GM23338 (cell line): ENCODE measurements around the gene TMED10. TPM values are rescaled to one million over a fixed set of nuclear protein-coding genes. Genes with fewer than 3 reads are reported as not detected.

Source experiments
- CREB1 ChIP-seq: fragments of 250-450 bp; sonication (Bioruptor Pico); IDR thresholded peaks from 2 replicates; pipeline ENCODE4 v1.5.0; 2020; ENCODE audit warnings: low read depth, mild to moderate bottlenecking, moderate library complexity
- CTCF ChIP-seq, 2 experiments: fragments of 200-600 bp in 1 of 2; sonication (generic) in 1 of 2; conservative IDR thresholded peaks; 2 replicates each; pipeline versions ENCODE4 v1.5.1 to v1.6.1; 2016 to 2017; ENCODE audit warnings: antibody characterized with exemption in 2 of 2, low read depth in 2 of 2, mild to moderate bottlenecking in 2 of 2, moderate library complexity in 1 of 2
- ETS1 ChIP-seq: IDR thresholded peaks from 2 replicates; pipeline ENCODE4 v1.6.1; 2016; ENCODE audit warnings: antibody characterized with exemption
- EZH2 ChIP-seq: fragments of 200-600 bp; sonication (generic); IDR thresholded peaks from one replicate; pipeline ENCODE4 v1.8.0; 2017; ENCODE audit warnings: antibody characterized with exemption, mild to moderate bottlenecking, low read depth; ENCODE audit not compliant: unreplicated experiment
- EZH2phosphoT487 ChIP-seq: fragments of 200-600 bp; sonication (generic); IDR thresholded peaks from one replicate; pipeline ENCODE4 v1.8.1; 2018; ENCODE audit warnings: antibody characterized with exemption; ENCODE audit not compliant: unreplicated experiment
- JUNB ChIP-seq: IDR thresholded peaks from one replicate; pipeline ENCODE4 v1.6.1; 2016; ENCODE audit warnings: antibody characterized with exemption; ENCODE audit not compliant: unreplicated experiment
- NANOG ChIP-seq: IDR thresholded peaks from 2 replicates; pipeline ENCODE4 v1.6.1; 2016; ENCODE audit warnings: antibody characterized with exemption, borderline replicate concordance
- POLR2AphosphoS5 ChIP-seq: IDR thresholded peaks from 2 replicates; pipeline ENCODE4 v1.6.1; 2016; ENCODE audit warnings: antibody characterized with exemption, low read depth
- STAT1 ChIP-seq: IDR thresholded peaks from one replicate; pipeline ENCODE4 v1.6.1; 2016; ENCODE audit warnings: antibody characterized with exemption; ENCODE audit not compliant: unreplicated experiment
- ZNF114 ChIP-seq: fragments of 250-450 bp; sonication (Bioruptor Pico); IDR thresholded peaks from 2 replicates; pipeline ENCODE4 v1.5.0; 2020; ENCODE audit warnings: mild to moderate bottlenecking, moderate library complexity
- ZNF331 ChIP-seq: fragments of 250-450 bp; sonication (Bioruptor Pico); IDR thresholded peaks from 2 replicates; pipeline ENCODE4 v1.5.0; 2020; ENCODE audit warnings: low read depth, mild to moderate bottlenecking, moderate library complexity
- ZNF462 ChIP-seq: fragments of 250-450 bp; sonication (Bioruptor Pico); IDR thresholded peaks from 2 replicates; pipeline ENCODE4 v1.5.0; 2020; ENCODE audit warnings: mild to moderate bottlenecking, moderate library complexity
- polyA plus RNA-seq: library from polyadenylated mRNA; unstranded; fragments of >200 nt; fragmentation: Nextera tagmentation; extraction: Ambion mirVana; gene quantifications from 2 replicates; pipeline ENCODE4 v1.2.1, GENCODE V29; 2016
- total RNA-seq: library from RNA; depleted of rRNA; stranded (reverse); fragments of >200 nt; shearing (Covaris generic); gene quantifications from 2 replicates; pipeline ENCODE4 v1.2.3, GENCODE V29; 2014

TMED10 gene
- total and polyA plus RNA-seq, 2 experiments from 2014 or later = 180 to 196 TPM

- TF ChIP-seq ZNF462 (CRISPR knock-in tag) (no peak), NANOG (no peak), EZH2phosphoT487 (no peak), POLR2AphosphoS5 (no peak), EZH2 (no peak), ETS1 (no peak), ZNF114 (CRISPR knock-in tag) (no peak), CREB1 (CRISPR knock-in tag) (no peak), CTCF (conservative IDR thresholded peaks at IDR 0.05; ENCODE audit: low read depth in 2 of 2) (no peak), JUNB (no peak), STAT1 (no peak), ZNF331 (CRISPR knock-in tag) (no peak)
Measured at GRCh38 chr14:75139185-75139584, 37.2 kb downstream of the TMED10 start (continued).
